Esophagus muscularis mucosa (tissue), 4 donors: ENCODE measurements around the gene SLC30A2. TPM values are rescaled to one million over a fixed set of nuclear protein-coding genes. Genes with fewer than 3 reads are reported as not detected.

ENCODE experiments used
- DNase-seq: peaks from one replicate; pipeline ENCODE4 v3.0.0-alpha.2; 2017; ENCODE audit errors: extremely low spot score
- H3K27ac ChIP-seq, 4 donors: fragments of 200-600 bp; sonication (generic); replicated peaks in 1 of 4; 1 replicate in 3 of 4; 2 replicates in 1 of 4; pipeline ENCODE4 v1.5.1; 2016 to 2019; ENCODE audit warnings: mild to moderate bottlenecking in 1 of 4
- H3K27me3 ChIP-seq, 4 donors: fragments of 200-600 bp; sonication (generic); one replicate each; pipeline versions ENCODE4 v1.5.1 to v1.6.0; 2016 to 2019
- H3K36me3 ChIP-seq, 4 donors: fragments of 200-600 bp; sonication (generic); one replicate each; pipeline ENCODE4 v1.5.1; 2016 to 2019
- H3K4me1 ChIP-seq, 4 donors: fragments of 200-600 bp; sonication (generic); one replicate each; pipeline ENCODE4 v1.5.1; 2016 to 2019
- H3K4me3 ChIP-seq, 4 donors: fragments of 200-600 bp; sonication (generic); 1 replicate in 2 of 4; 2 replicates in 2 of 4; pipeline ENCODE4 v1.5.1; 2016 to 2019; ENCODE audit warnings: mild to moderate bottlenecking in 4 of 4, moderate library complexity in 1 of 4
- H3K9me3 ChIP-seq, 4 donors: fragments of 200-600 bp; sonication (generic); 1 replicate in 3 of 4; 2 replicates in 1 of 4; pipeline ENCODE4 v1.5.1; 2016 to 2019
- CTCF ChIP-seq, 3 experiments: fragments of 200-600 bp in 2 of 3; fragments of 450-650 bp in 1 of 3; sonication (generic) in 2 of 3; IDR thresholded peaks; one replicate each; pipeline ENCODE4 v1.5.1; 2017 to 2019; ENCODE audit warnings: antibody characterized with exemption in 3 of 3, mild to moderate bottlenecking in 2 of 3, moderate library complexity in 1 of 3
- EP300 ChIP-seq: sonication (generic); formaldehyde crosslinking; IDR thresholded peaks from one replicate; pipeline ENCODE4 v1.6.1; 2017; ENCODE audit warnings: antibody characterized with exemption
- POLR2A ChIP-seq: fragments of 450-650 bp; IDR thresholded peaks from one replicate; pipeline ENCODE4 v1.6.1; 2017; ENCODE audit warnings: antibody characterized with exemption, moderate library complexity, mild to moderate bottlenecking, low read depth
- POLR2AphosphoS5 ChIP-seq, 2 donors: sonication (generic); formaldehyde crosslinking; IDR thresholded peaks; one replicate each; pipeline ENCODE4 v1.6.1; 2017; ENCODE audit warnings: antibody characterized with exemption in 2 of 2
- WGBS: methylation state at CpG from one replicate; pipeline ENCODE4 v1.1.5; 2018; 5-methylcytosine and 5-hydroxymethylcytosine counted together
- intact Hi-C: fragments of 100-400 bp; cut with DNase I; formaldehyde crosslinking; loops from one replicate; pipeline ENCODE4 v1.15.1; 2023
- total RNA-seq, 4 donors: library from RNA; depleted of rRNA; stranded (reverse); fragments of >200 nt; gene quantifications; one replicate each; pipeline versions ENCODE4 v1.1.0 to v1.2.1, GENCODE V29; 2016

SLC30A2 gene
- total RNA-seq, 4 donors from 2014 or later = 0.17 TPM; not detected in 3

GRCh38 chr1:26035959-26036755, 9.8 kb downstream of the SLC30A2 start:
- Histone ChIP-seq H3K4me1 (peaks cover 16 to 26% (median 19%) of the 10 kb centered on the region in 4 donors), H3K9me3 (no peaks in the 10 kb centered on the region), H3K36me3 (no peaks in the 10 kb centered on the region), H3K27ac (peak overlapping the region; percentile 87 to 91 (median 90)), H3K4me3 (peak overlapping the region; percentile 75 to 84 (median 82)), H3K27me3 (peaks cover 0 to 30% (median 0%) of the 10 kb centered on the region in 4 donors)
- intact Hi-C loops = loop anchor here (2.0 to 5.0 kb wide), 3 partner anchors 71 to 126 kb away; no protein-coding TSS in a partner anchor
- peak; percentile 95 for DNase-seq
- WGBS = 11% methylated on average over 21 of the region's 39 CpGs
- TF ChIP-seq POLR2AphosphoS5 (IDR thresholded peaks at IDR 0.05) = peak in 1 of 2 donors; percentile 64
- peak in 2 of 3 experiments; percentile 99 for TF ChIP-seq CTCF (IDR thresholded peaks at IDR 0.05)
- TF ChIP-seq EP300 = no peak

DNA sequence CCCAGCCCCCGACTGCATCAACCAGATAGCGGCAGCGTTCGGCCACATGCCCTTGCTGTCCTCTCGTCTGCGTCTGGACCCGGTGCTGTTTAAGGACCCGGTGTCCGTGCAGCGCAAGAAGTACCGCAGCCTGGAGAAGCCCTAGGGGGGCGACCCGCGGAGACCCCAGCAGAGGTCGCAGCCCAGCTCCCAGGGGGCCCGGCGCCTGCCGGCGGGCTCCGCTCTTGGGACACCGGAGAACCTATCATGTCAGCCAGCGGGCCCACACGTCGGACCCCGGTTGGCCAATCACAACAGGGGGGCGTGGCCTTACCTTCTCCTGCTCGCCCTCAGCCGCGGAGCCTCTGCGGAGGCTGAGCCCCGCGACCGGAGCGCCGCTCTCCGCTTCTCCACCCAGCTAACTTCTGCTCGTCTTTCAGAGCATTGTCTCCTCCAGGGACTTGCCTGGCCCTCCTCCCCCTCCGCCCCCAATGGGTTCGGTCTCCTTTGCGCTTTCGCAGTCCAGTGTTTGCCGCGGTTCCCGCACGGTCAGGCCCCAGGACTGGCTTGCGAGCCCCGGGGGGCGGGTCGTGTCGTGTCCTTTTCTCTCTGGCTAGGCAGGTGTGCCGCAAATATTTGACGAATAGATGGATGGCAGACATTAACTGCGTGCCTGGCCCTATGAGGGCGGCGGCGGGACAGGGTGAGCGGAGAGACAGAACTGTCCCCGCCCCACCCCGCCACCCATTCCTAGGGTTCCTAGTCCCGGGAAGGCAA, 10.5 kb downstream of the SLC30A2 start:
- Histone ChIP-seq H3K4me1 (peaks cover 16 to 26% (median 19%) of the 10 kb centered on the region in 4 donors), H3K9me3 (no peaks in the 10 kb centered on the region), H3K27me3 (peaks cover 0 to 33% (median 0%) of the 10 kb centered on the region in 4 donors), H3K4me3 (peak overlapping the region; percentile 75 to 84 (median 82)), H3K27ac (peak overlapping the region; percentile 87 to 91 (median 90)), H3K36me3 (no peaks in the 10 kb centered on the region)
- intact Hi-C loops = loop anchor here (5.0 kb wide), 2 partner anchors 72 to 127 kb away; no protein-coding TSS in a partner anchor
- peak; percentile 99 for DNase-seq
- no peak for TF ChIP-seq EP300
- peak in 1 of 3 experiments; percentile 29 for TF ChIP-seq CTCF (IDR thresholded peaks at IDR 0.05)
- TF ChIP-seq POLR2AphosphoS5 (IDR thresholded peaks at IDR 0.05) = peak; percentile 83 to 92
- peak; percentile 85 for TF ChIP-seq POLR2A
- under 1% methylated on average over 33 of the region's 60 CpGs for WGBS

DNA sequence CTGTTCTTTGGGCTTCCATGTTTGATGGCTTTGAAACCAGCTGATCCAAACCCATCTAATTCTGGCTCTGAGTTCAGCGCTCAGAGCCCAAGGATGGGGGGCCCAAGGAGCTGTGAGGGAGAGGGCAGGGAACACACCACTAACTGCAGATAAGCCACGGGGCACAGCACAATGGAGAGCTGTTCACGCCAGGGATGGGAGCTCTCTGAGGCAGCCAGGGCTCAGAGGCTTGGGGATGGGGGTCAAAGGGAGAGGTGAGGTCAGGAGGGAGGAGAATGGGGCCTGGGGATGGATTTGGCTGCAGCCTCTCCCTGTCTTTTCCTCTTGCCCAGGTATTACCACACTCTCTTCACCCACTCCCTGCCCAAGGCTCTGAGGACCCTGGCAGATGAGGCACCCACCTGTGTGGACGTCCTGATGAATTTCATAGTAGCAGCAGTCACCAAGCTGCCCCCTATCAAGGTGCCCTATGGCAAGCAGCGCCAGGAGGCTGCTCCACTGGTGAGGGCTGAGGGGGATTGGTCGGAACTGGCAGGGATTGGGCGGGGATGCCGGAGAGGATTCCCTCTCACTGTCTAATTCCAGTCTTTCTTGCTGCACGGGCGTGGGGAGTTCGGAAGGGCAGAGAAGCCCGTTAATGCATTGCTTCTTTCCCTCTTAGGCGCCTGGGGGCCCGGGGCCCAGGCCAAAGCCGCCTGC, 11.3 kb downstream of the SLC30A2 start:
- intact Hi-C loops = loop anchor here (5.0 kb wide), 2 partner anchors 73 to 128 kb away; no protein-coding TSS in a partner anchor
- peaks cover 0 to 27% (median 0%) of the 10 kb centered on the region in 4 donors for H3K27me3 ChIP-seq
- WGBS = 29% methylated on average over 6 of the region's 15 CpGs
- H3K36me3 ChIP-seq = no peaks in the 10 kb centered on the region
- DNase-seq = no peak
- TF ChIP-seq POLR2AphosphoS5 (IDR thresholded peaks at IDR 0.05) = no peak
- no peak for TF ChIP-seq EP300
- no peak for TF ChIP-seq CTCF (IDR thresholded peaks at IDR 0.05)
- no peak for TF ChIP-seq POLR2A
- peak overlapping the region; percentile 75 to 84 (median 82) for H3K4me3 ChIP-seq
- H3K27ac ChIP-seq = peak overlapping the region; percentile 87 to 91 (median 90)
- H3K9me3 ChIP-seq = no peaks in the 10 kb centered on the region
- peaks cover 16 to 26% (median 19%) of the 10 kb centered on the region in 4 donors for H3K4me1 ChIP-seq

DNA sequence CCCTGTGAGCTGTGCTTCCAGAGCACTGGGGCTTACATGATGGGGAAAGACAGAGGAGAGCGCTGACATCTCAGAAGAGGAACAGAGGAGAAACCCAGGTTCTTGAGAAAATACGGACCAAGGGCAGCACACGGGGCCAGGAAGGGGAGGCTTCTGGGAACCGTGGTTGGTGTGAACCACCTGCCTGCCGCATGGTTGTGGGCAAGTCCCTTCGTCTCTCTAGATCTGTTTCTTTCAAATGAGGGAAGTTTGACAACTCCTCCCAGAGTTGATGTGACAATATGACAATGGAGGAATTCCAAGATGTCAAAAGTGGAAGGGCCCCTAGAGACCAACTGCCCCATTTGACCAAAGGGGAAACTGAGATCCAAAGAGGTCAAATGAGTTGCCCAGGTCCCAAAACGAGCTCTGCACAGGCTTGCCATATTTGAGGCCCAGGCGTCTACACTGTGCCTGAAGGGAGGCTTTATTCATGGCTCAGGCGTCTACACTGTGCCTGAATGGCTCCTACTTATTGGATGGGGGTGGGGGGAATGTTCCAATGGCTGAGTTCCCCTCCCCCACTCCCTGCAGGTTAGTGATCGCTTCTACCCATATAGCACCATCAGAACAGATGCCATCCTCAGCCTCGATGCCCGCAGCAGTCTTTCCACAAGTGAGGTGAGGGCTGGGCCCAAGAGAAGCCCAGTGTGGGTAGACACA, 13.1 kb downstream of the SLC30A2 start:
- intact Hi-C loops = no loop called here
- Histone ChIP-seq H3K9me3 (no peaks in the 10 kb centered on the region), H3K27me3 (peaks cover 0 to 24% (median 0%) of the 10 kb centered on the region in 4 donors), H3K4me3 (no peak overlapping the region), H3K36me3 (no peaks in the 10 kb centered on the region), H3K4me1 (peaks cover 16 to 24% (median 20%) of the 10 kb centered on the region in 4 donors), H3K27ac (no peak overlapping the region)
- WGBS = 88% methylated on average over 8 of the region's 12 CpGs
- TF ChIP-seq EP300 = no peak
- no peak for TF ChIP-seq POLR2AphosphoS5 (IDR thresholded peaks at IDR 0.05)
- TF ChIP-seq CTCF (IDR thresholded peaks at IDR 0.05) = no peak
- no peak for TF ChIP-seq POLR2A
- no peak for DNase-seq
